NCI-H345 (cell line): ENCODE results near the gene AKT1.

ENCODE experiments used
- DNase-seq: peaks from one replicate; lab custom pipeline; 2025; lab: John Stamatoyannopoulos, UW

The AKT1 gene

GRCh38 chr14:104799244-104800014 lies 3.9 kb upstream of the AKT1 start:
- DNase-seq: no peak

DNA sequence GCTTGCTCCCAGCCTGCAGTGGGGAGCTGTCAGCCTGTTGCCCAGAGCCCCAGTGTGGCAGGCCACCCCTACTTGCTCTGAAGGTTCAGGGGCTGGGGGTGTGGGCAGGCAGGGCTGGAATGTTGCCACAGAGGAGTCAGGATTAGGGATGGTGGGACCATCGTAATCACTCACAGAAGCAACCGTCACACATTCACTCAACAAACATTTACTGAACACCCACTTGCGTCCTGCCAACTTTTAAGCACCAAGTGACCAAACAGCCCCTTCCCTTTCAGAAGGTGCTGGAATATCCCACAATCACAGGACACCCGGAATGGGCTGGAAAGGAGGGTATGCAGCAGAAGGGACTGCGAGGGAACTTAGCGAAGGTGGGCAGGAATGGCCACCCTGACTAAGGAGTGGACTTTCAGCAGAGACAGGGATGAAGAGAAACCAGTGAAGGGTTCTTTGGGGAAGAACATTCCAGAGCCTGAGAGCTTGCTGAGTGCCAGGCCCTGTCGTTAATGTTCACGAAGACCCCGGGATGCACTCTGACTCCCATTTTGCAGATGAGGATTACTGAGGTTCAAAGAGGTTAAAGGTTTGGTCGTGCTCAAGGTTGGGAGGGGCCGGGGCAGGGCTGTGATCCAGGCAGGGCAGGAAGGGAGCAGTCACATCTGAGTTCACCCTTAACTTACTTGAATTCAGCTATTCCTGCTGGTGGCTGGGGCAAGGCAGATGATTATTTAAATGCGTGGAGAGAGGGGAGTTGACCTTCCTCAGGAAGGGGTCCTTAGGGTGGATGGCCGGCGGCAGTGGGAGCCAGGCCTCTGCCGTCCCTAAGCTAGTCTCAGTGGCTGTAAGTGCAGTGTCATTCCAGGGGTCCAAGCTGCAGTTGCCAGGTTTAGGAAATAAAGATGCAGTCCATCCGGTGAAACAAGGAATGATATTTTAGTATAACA lies 3.0 kb upstream of the AKT1 start:
- DNase-seq: no peak

DNA sequence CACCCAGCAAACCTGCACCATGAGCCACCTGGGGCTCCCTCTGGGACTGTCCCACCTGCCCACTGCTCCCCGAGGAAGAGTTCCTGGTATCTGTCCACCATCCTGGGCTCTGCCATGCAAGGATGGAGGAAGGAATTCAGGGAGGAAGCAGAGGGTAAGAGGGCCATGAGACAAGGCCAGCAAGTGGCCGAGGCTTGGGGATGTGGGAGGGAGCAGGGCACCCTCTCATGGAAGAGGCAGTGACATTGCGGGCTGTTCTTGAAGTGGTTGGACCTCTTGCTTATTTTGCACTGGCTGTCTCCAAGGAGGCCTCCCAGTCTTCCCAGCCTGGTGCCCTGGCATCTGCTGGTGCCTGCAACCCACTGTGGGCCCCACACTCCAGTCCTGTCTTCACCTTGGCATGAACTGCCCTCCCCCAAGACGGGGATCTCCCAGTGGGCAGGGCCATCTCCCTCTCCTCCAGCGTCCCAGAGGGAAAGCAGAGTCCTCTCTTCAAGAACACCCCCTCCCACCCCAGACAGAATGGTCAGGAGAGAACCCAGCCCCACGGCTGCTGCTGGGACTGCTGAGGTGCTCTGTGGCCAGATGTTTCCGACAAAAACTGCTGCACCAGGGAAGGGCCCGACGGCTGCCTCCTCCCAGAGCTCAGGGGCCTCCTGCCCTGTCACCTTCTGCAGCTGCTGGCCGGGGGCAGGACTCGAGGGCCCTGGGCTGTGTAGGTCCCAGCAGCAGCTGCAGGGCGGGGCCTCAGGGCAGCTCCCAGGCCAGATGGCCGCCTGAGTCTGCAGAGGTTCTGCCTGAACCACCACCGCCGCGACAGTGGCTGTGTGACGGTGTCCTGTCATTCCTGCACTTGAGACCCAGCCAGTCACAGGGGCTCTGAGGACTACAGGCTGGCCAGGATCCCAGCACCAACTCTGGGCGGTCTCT lies 1.8 kb upstream of the AKT1 start:
- DNase-seq: no peak

DNA sequence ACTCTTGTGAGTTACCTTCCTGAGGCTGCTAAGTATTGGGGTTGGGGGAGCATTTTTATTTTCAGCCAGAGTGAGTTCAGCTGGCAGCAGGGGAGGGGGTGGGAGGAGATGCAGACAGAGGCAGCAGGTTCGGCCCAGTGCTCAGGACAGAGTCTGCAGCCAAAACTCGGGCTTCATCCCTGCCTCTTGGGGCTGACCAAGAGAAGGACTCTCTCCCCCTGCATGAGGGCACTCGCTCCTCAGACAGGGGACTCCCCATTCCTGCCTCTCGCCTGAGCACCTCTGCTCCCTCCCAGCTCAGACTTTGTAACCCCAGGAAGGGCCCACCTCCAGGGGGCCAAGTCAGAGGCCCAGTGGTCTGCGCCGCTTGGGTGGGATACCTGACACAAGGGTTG lies 1.1 kb upstream of the AKT1 start:
- DNase-seq: no peak

- DNase-seq: no peak
Measured at GRCh38 chr14:104795781-104796686, 486 bp upstream of the AKT1 start.

DNA sequence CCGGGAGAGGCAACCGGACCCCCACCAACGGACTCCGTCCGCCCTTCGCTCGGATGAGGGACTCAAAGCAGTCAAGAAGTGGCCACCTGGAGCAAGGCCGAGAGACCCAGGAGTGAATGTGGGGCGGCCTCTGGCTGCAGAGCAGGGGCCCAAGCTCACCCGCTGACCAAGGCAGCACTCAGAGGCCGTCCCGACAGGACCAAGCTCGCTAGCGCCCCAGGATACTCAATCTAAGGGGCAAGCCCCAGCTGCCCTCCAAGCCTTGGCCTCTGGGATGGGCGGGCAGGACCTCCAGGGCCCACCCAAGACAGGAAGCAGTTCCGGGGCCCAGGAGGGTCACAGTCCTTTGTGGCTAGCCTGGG lies 936 bp downstream of the AKT1 start:
- no peak for DNase-seq

DNA sequence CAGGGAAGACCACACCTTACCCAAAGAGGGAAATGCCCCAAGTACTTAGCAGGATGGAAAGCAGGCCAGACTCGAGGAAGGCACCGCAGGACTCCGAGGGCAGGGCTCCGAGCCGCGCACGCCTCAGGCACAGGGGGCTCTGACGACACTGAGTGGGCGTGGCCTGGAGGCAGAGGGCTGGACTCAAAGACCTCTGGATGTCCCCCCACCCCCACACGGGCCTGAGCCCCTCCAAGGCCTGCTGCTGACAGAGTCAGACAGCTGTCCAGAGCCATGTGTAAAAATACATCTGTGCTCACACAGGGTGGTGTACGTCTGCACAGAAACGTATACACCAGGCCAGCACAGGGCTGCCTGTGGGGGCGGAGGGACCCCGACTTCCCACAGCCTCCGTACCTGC lies 1.4 kb downstream of the AKT1 start:
- no peak for DNase-seq

DNA sequence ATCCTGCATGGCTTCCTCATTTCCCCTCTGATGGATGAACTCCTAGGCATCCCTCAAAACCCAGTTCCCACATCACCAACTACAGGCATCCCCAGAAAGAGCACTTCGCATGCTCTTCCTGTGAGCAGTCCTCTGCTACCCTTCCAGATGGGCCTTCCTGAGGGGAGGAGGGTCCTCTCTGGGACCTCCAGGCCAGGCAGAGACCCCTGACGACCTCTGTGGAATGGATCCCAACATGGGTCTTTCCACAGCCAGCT lies 1.9 kb downstream of the AKT1 start:
- no peak for DNase-seq

- no peak for DNase-seq
Measured at GRCh38 chr14:104792945-104793702, 2.4 kb downstream of the AKT1 start.

- peak; percentile 22 for DNase-seq
Measured at GRCh38 chr14:104792101-104792884, 3.3 kb downstream of the AKT1 start.

- DNase-seq: no peak
Measured at GRCh38 chr14:104791425-104791824, 4.1 kb downstream of the AKT1 start.

- DNase-seq: no peak
Measured at GRCh38 chr14:104789752-104790743, 5.5 kb downstream of the AKT1 start.

GRCh38 chr14:104788873-104789663 lies 6.5 kb downstream of the AKT1 start:
- no peak for DNase-seq

- DNase-seq: peak; percentile 88
Measured at GRCh38 chr14:104788161-104788818, 7.3 kb downstream of the AKT1 start.

GRCh38 chr14:104787736-104788135 lies 7.8 kb downstream of the AKT1 start:
- DNase-seq: no peak

GRCh38 chr14:104786726-104787675 lies 8.5 kb downstream of the AKT1 start:
- no peak for DNase-seq
